Fibroblast of pulmonary artery (primary cell): ENCODE measurements around the gene OSBP2.

Experiments
- DNase-seq: peaks from one replicate; pipeline ENCODE4 v3.0.0-alpha.2; 2010; ENCODE audit warnings: low read depth
- H3K4me3 ChIP-seq: replicated peaks from 2 replicates; pipeline ENCODE4 v1.5.1; 2011; ENCODE audit warnings: low read depth, mild to moderate bottlenecking, control low read depth, low read length, moderate library complexity
- TF ChIP-seq, protein P1 (sequence below): IDR thresholded peaks from 2 replicates; pipeline ENCODE4 v1.5.1; 2011; ENCODE audit warnings: mild to moderate bottlenecking, control low read depth, low read length, inconsistent platforms; ENCODE audit errors: missing control alignments

OSBP2 gene

DNA sequence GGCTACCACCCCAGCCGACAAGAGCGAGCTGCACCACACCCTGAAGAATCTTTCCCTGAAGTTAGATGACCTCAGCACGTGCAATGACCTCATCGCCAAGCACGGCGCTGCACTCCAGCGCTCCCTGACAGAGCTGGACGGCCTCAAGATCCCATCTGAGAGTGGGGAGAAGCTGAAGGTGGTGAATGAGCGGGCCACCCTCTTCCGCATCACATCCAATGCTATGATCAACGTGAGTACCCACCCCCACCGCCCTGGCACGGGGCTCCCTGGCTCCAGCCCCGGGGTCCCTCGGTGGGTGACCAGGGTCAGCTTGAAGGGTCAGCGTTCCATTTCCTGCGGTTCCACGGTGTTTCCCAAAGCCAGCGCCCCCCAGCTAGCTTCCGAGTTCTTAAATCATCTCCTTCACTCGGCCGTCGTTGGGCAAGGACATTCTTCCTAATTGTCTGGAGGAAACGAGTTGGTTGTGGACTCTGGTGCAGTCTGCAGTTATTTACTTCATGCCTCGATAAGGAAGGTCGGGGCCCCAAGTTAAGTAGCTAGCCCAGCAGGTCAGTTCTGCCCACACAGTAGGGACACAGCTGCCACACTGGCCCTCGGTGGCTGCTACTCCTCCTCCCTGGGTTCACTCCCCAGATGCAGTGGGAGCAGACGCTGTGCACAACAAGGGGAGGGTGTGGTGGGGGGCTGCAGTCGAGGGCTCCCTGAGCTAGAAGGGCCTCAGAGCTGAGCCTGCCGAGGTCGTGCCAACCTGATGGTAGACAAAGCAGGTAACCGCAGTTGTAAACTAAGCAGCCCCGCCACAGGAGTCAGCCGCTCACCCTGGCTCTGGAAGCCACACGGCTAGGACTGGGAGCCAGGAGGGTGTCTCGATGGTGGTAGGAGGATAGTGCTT lies 176.0 kb downstream of the OSBP2 start:
- TF ChIP-seq, protein P1, sequence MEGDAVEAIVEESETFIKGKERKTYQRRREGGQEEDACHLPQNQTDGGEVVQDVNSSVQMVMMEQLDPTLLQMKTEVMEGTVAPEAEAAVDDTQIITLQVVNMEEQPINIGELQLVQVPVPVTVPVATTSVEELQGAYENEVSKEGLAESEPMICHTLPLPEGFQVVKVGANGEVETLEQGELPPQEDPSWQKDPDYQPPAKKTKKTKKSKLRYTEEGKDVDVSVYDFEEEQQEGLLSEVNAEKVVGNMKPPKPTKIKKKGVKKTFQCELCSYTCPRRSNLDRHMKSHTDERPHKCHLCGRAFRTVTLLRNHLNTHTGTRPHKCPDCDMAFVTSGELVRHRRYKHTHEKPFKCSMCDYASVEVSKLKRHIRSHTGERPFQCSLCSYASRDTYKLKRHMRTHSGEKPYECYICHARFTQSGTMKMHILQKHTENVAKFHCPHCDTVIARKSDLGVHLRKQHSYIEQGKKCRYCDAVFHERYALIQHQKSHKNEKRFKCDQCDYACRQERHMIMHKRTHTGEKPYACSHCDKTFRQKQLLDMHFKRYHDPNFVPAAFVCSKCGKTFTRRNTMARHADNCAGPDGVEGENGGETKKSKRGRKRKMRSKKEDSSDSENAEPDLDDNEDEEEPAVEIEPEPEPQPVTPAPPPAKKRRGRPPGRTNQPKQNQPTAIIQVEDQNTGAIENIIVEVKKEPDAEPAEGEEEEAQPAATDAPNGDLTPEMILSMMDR = no peak
- DNase-seq = no peak
- no peak overlapping the region for H3K4me3 ChIP-seq

DNA sequence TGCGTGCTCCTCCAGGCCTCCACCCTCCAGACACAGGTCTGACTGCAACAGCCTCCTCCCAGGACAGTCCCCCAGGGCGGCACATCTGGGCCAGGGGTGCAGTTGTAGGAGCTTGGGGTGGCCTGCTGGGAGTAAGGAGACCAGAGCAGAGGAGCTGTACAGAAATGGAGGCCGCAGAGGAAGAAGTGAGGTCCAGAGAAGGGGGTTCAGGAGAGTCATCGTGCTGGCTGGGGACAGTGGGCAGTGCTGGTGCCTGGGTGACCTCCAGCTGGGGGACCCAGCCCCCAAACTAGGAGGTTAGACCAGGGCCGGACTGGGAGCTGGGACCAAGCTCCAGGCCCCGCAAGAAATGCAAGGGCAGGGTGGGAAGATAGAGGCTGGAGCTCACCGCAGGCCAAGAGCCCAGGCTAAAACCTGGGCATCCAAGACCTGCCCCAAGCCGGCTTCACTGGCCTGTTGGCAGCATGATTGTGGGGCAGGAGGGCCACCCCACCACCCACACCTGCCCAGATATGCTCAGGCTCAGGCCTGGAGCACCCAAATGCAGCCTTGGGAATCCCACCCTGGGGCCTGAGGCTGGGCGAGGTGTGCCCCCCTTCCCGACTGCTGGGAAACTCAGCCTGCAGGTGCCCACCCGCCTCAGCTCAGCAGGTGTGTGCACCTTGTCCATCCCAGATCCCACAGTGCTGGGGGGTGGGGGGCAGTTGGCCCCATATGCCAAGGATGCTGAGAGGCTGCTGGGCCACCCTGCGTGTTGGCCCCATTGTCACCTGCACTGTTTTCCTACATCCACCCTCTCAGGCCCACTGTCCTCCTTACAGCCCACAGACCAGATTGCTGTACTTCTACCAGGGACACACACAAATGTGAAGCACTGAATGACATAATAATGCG lies 177.0 kb downstream of the OSBP2 start:
- no peak overlapping the region for H3K4me3 ChIP-seq
- DNase-seq = no peak
- TF ChIP-seq, protein P1 = no peak

DNA sequence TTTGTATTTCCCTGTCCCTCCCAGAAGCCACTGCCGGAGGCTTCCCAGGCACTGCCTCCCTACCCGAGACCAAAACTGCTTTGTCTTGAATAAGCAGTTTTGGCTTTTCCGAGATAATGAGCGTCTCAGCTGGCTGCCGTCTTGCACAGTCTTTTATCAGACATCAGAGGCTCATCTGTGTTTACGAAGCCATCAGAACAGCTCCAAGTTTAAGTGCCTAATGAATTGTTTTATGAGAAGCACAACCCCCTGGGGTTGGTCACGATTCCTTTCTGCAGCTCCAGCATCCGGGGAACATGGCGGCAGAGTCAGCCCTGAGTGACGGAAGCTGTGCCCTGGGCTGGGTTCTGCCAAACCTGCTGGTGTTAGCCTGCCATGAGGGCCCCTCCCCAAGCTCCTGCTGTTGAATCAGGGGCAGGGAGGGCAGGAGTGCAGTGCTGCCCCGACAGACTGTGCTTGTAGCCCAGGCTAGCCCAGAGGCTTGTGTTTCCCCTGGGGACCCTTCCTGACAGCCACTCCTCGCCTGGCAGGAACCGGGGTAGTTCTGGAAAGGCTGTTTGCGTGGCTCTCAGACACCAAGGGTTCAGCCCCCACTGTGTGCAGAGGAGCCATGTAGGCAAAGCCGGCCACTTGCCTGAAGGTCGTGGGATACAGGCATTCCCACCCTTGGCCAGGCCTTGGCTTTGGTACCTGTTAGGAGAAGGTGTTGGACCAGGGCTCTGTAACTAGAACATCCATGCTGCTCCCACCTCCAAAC lies 177.8 kb downstream of the OSBP2 start:
- DNase-seq = no peak
- TF ChIP-seq, protein P1 = no peak
- H3K4me3 ChIP-seq = no peak overlapping the region

DNA sequence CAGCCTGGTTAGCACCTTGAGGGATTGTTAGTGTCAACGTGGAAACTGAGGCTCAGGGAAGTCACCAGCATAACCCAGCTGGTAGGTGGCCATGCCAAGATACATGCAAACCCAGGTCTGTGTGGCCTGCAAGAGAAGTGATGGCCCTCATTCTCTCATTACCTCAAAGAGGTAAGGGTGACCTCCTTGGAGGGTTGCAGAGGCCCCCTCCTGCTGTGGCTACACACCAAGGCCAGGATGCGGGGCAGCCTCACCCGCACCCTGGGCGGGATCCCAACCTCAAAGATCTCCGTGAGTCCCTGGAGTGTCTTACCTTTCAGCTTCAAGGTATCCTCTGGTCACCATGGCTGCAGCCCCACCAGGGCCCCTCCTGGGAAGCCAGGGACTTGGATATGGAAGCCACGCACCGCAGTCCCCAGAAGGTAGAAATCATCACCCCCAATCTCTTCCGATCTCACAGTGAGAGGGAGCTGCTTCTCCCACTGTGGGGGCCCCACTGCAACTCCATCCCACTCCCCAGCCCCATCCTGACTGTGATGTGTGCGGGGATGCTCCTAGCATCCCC lies 178.5 kb downstream of the OSBP2 start:
- no peak for DNase-seq
- TF ChIP-seq, protein P1 = no peak
- H3K4me3 ChIP-seq = no peak overlapping the region

DNA sequence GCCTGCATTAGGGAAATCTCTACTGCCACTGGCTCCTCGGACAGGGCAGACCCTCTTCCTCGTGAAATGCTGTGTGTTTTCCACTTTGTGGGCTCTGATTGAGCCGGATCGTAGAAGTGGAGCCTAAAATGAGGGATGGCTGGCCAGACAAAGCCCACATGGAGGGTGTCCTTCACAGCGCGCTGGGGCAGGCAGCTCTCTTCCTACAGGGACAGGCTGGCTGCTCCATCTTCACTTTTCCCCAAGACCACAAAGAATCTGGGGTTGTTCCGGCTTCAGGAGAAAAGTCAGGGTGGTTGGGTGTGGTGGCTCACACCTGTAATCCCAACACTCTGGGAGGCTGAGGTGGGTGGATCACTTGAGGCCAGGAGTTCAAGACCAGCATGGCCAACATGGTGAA lies 179.0 kb downstream of the OSBP2 start:
- no peak for DNase-seq
- TF ChIP-seq, protein P1 = no peak
- no peak overlapping the region for H3K4me3 ChIP-seq
